ENCODE data around the gene DCTN3.

DNA sequence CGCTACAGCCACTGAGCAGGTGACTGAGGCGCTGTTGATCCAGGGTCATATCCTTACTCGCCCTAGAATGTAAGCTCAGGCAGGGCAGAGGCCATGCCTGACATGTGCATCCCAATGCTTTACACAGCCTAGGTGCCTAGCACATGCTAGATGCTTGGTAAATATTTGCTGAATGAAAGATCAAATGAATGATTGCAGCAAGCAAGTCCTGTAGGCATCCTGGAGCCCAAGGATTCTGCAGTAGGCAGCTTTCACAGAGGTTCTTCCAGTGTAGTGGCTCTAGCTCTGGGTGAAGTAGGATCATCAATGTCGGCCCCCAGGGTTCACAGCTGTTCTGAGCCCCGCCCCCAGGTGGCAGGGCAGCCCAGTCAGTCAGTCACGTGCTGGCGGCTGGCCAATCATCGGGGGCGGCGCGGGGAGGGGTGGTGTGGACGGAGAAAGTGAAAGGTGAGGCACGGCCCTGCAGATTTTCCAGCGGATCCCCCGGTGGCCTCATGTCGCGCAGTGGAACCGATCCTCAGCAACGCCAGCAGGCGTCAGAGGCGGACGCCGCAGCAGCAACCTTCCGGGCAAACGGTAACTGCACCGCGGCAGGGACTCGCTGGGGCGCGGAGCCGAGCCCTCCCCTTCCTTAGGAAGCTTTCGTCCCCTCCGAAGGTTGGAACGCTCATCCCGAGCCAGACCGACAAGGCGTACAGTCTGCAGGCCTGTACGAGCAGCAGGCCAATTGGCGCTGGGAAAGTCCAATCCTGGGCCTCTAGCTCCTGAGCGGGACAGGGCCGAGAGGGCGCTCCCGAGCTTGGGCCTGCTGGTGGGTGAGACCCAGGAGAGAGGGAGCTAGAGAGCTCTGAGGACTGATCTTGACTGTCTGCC lies 26.2 kb upstream of the DCTN3 start, which contains the start of gene GALT:
- TF ChIP-seq, protein P1, sequence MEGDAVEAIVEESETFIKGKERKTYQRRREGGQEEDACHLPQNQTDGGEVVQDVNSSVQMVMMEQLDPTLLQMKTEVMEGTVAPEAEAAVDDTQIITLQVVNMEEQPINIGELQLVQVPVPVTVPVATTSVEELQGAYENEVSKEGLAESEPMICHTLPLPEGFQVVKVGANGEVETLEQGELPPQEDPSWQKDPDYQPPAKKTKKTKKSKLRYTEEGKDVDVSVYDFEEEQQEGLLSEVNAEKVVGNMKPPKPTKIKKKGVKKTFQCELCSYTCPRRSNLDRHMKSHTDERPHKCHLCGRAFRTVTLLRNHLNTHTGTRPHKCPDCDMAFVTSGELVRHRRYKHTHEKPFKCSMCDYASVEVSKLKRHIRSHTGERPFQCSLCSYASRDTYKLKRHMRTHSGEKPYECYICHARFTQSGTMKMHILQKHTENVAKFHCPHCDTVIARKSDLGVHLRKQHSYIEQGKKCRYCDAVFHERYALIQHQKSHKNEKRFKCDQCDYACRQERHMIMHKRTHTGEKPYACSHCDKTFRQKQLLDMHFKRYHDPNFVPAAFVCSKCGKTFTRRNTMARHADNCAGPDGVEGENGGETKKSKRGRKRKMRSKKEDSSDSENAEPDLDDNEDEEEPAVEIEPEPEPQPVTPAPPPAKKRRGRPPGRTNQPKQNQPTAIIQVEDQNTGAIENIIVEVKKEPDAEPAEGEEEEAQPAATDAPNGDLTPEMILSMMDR (IDR thresholded peaks at IDR 0.05; ENCODE audit: poor library complexity) = peak; percentile 38
- TF ChIP-seq EZH2phosphoT487 (IDR thresholded peaks at IDR 0.05; ENCODE audit: low read depth, severe bottlenecking, unreplicated experiment) (no peak), EZH2 (IDR thresholded peaks at IDR 0.05; ENCODE audit: borderline replicate concordance) (no peak)
